ENCODE measurements around the gene HIP1. TPM values are rescaled to one million over a fixed set of nuclear protein-coding genes. Genes with fewer than 3 reads are reported as not detected.

Gene HIP1
- total and polyA plus RNA-seq, 3 experiments from 2014 or later: 6.1 to 7.4 (median 6.7) TPM

- Mint-ChIP-seq H3K4me3 (no peak overlapping the region), H3K36me3 (no peaks in the 10 kb centered on the region), H3K9me3 (no peaks in the 10 kb centered on the region), H3K27me3 (no peaks in the 10 kb centered on the region), H3K4me1 (no peaks in the 10 kb centered on the region), H3K27ac (peak overlapping the region in 1 of 8 donors; percentile 64)
- CTCF ChIA-PET: interaction anchor here (1.2 kb wide), 2 partner anchors 17 to 29 kb away, joined by 3 read pairs; partner anchors contain the start of gene HIP1
- Histone ChIP-seq H3K4me3 (ENCODE audit: low read length) (no peak overlapping the region), H3K27me3 (ENCODE audit: insufficient read depth, low read length, poor library complexity, severe bottlenecking) (no peaks in the 10 kb centered on the region), H3K9me3 (ENCODE audit: low read length) (no peaks in the 10 kb centered on the region), H3K27ac (ENCODE audit: low read depth, low read length) (no peak overlapping the region), H3K36me3 (ENCODE audit: insufficient read depth, low read length) (no peaks in the 10 kb centered on the region), H3K4me1 (ENCODE audit: insufficient read depth, low read length) (no peaks in the 10 kb centered on the region)
- no peak for DNase-seq
- POLR2A ChIA-PET: no interaction called here
Observed at GRCh38 chr7:75756206-75756990, 17.7 kb upstream of the HIP1 start.

GRCh38 chr7:75743455-75743859 lies 4.7 kb upstream of the HIP1 start:
- CTCF ChIA-PET: no interaction called here
- Histone ChIP-seq H3K4me1 (ENCODE audit: insufficient read depth, low read length) (no peaks in the 10 kb centered on the region), H3K4me3 (ENCODE audit: low read length) (no peak overlapping the region), H3K36me3 (ENCODE audit: insufficient read depth, low read length) (no peaks in the 10 kb centered on the region), H3K27me3 (ENCODE audit: insufficient read depth, low read length, poor library complexity, severe bottlenecking) (no peaks in the 10 kb centered on the region), H3K9me3 (ENCODE audit: low read length) (no peaks in the 10 kb centered on the region), H3K27ac (ENCODE audit: low read depth, low read length) (no peak overlapping the region)
- no peak for DNase-seq
- H3K4me1 Mint-ChIP-seq: peaks cover 7 to 11% (median 8%) of the 10 kb centered on the region in 3 donors
- no peaks in the 10 kb centered on the region for H3K27me3 Mint-ChIP-seq
- peak overlapping the region in 1 of 7 donors; percentile 22 for H3K4me3 Mint-ChIP-seq
- H3K36me3 Mint-ChIP-seq: peaks cover 0 to 2% (median 0%) of the 10 kb centered on the region in 3 donors
- H3K27ac Mint-ChIP-seq: peak overlapping the region in 2 of 8 donors; percentile 62 to 75
- POLR2A ChIA-PET: no interaction called here
- no peaks in the 10 kb centered on the region for H3K9me3 Mint-ChIP-seq

- POLR2A ChIA-PET: interaction anchor here (1.4 kb wide), 1 partner anchor 11 kb away, joined by 4 read pairs; no protein-coding TSS in a partner anchor
- no peaks in the 10 kb centered on the region for H3K9me3 Mint-ChIP-seq
- no peak for DNase-seq
- peaks cover 0 to 4% (median 0%) of the 10 kb centered on the region in 3 donors for H3K36me3 Mint-ChIP-seq
- Histone ChIP-seq H3K4me3 (ENCODE audit: low read length) (no peak overlapping the region), H3K27me3 (ENCODE audit: insufficient read depth, low read length, poor library complexity, severe bottlenecking) (no peaks in the 10 kb centered on the region), H3K36me3 (ENCODE audit: insufficient read depth, low read length) (no peaks in the 10 kb centered on the region), H3K4me1 (ENCODE audit: insufficient read depth, low read length) (peaks cover 9% of the 10 kb centered on the region), H3K9me3 (ENCODE audit: low read length) (no peaks in the 10 kb centered on the region), H3K27ac (ENCODE audit: low read depth, low read length) (no peak overlapping the region)
- H3K27me3 Mint-ChIP-seq: no peaks in the 10 kb centered on the region
- H3K4me1 Mint-ChIP-seq: peaks cover 18 to 28% (median 20%) of the 10 kb centered on the region in 3 donors
- H3K27ac Mint-ChIP-seq: peak overlapping the region in 3 of 8 donors; percentile 6 to 76 (median 61)
- CTCF ChIA-PET: interaction anchor here (1.0 to 1.6 kb wide), 5 partner anchors 9 to 24 kb away, joined by 3 to 4 read pairs (median 3); no protein-coding TSS in a partner anchor
- H3K4me3 Mint-ChIP-seq: peak overlapping the region in 4 of 7 donors; percentile 1 to 54 (median 27)
Observed at GRCh38 chr7:75740846-75741497, 2.2 kb upstream of the HIP1 start.

GRCh38 chr7:75739796-75740672 lies 1.3 kb upstream of the HIP1 start:
- CTCF ChIA-PET: interaction anchor here (0.9 to 1.8 kb wide), 7 partner anchors 12 to 34 kb away, joined by 3 to 9 read pairs (median 3); no protein-coding TSS in a partner anchor
- H3K36me3 ChIP-seq (ENCODE audit: insufficient read depth, low read length): no peaks in the 10 kb centered on the region
- H3K4me3 ChIP-seq (ENCODE audit: low read length): peak overlapping the region; percentile 88
- Mint-ChIP-seq H3K27ac (peak overlapping the region; percentile 79 to 100 (median 98)), H3K4me3 (peak overlapping the region; percentile 88 to 99 (median 96)), H3K9me3 (no peaks in the 10 kb centered on the region), H3K4me1 (peaks cover 18 to 29% (median 20%) of the 10 kb centered on the region in 3 donors), H3K36me3 (peaks cover 0 to 4% (median 0%) of the 10 kb centered on the region in 3 donors), H3K27me3 (no peaks in the 10 kb centered on the region)
- H3K4me1 ChIP-seq (ENCODE audit: insufficient read depth, low read length): peaks cover 9% of the 10 kb centered on the region
- H3K9me3 ChIP-seq (ENCODE audit: low read length): no peaks in the 10 kb centered on the region
- no peak for DNase-seq
- H3K27ac ChIP-seq (ENCODE audit: low read depth, low read length): peak overlapping the region; percentile 78
- POLR2A ChIA-PET: interaction anchor here (0.7 to 1.9 kb wide), 5 partner anchors 10 to 667 kb away, joined by 3 to 19 read pairs (median 7); partner anchors contain the start of gene RCC1L
- H3K27me3 ChIP-seq (ENCODE audit: insufficient read depth, low read length, poor library complexity, severe bottlenecking): no peaks in the 10 kb centered on the region

- Histone ChIP-seq H3K36me3 (ENCODE audit: insufficient read depth, low read length) (no peaks in the 10 kb centered on the region), H3K27me3 (ENCODE audit: insufficient read depth, low read length, poor library complexity, severe bottlenecking) (no peaks in the 10 kb centered on the region), H3K4me3 (ENCODE audit: low read length) (peak overlapping the region; percentile 89), H3K9me3 (ENCODE audit: low read length) (no peaks in the 10 kb centered on the region), H3K27ac (ENCODE audit: low read depth, low read length) (peak overlapping the region; percentile 78), H3K4me1 (ENCODE audit: insufficient read depth, low read length) (peaks cover 9% of the 10 kb centered on the region)
- peak; percentile 99 to 100 (median 100) for DNase-seq
- no peaks in the 10 kb centered on the region for H3K9me3 Mint-ChIP-seq
- peaks cover 18 to 35% (median 20%) of the 10 kb centered on the region in 3 donors for H3K4me1 Mint-ChIP-seq
- CTCF ChIA-PET: interaction anchor here (0.7 to 1.8 kb wide), 7 partner anchors 10 to 35 kb away, joined by 3 to 9 read pairs (median 3); no protein-coding TSS in a partner anchor
- H3K4me3 Mint-ChIP-seq: peak overlapping the region; percentile 89 to 99 (median 97)
- H3K27ac Mint-ChIP-seq: peak overlapping the region; percentile 79 to 100 (median 98)
- H3K27me3 Mint-ChIP-seq: no peaks in the 10 kb centered on the region
- POLR2A ChIA-PET: interaction anchor here (0.7 to 1.9 kb wide), 5 partner anchors 9 to 666 kb away, joined by 3 to 19 read pairs (median 7); partner anchors contain the start of gene RCC1L
- peaks cover 2 to 4% (median 3%) of the 10 kb centered on the region in 3 donors for H3K36me3 Mint-ChIP-seq
Observed at GRCh38 chr7:75738975-75739795, 444 bp upstream of the HIP1 start.

GRCh38 chr7:75737856-75738603 lies 711 bp downstream of the HIP1 start:
- peak in 2 of 5 donors; percentile 6 to 47 for DNase-seq
- CTCF ChIA-PET: interaction anchor here (1.4 kb wide), 1 partner anchor 10 kb away, joined by 3 read pairs; no protein-coding TSS in a partner anchor

More at GRCh38 chr7:75737856-75738603, 711 bp downstream of the HIP1 start:
- peak overlapping the region; percentile 87 to 99 (median 92) for H3K4me3 Mint-ChIP-seq
- H3K36me3 Mint-ChIP-seq: peaks cover 3 to 9% (median 6%) of the 10 kb centered on the region in 3 donors
- peak overlapping the region in 7 of 8 donors; percentile 67 to 90 (median 88) for H3K27ac Mint-ChIP-seq
- peaks cover 9% of the 10 kb centered on the region for H3K4me1 ChIP-seq (ENCODE audit: insufficient read depth, low read length)
- H3K9me3 ChIP-seq (ENCODE audit: low read length): no peaks in the 10 kb centered on the region
- no peaks in the 10 kb centered on the region for H3K27me3 Mint-ChIP-seq
- no peaks in the 10 kb centered on the region for H3K36me3 ChIP-seq (ENCODE audit: insufficient read depth, low read length)
- H3K4me1 Mint-ChIP-seq: peaks cover 18 to 35% (median 22%) of the 10 kb centered on the region in 3 donors
- POLR2A ChIA-PET: interaction anchor here (0.8 to 1.9 kb wide), 2 partner anchors 9 to 11 kb away, joined by 11 to 19 read pairs; no protein-coding TSS in a partner anchor
- peak overlapping the region; percentile 73 for H3K27ac ChIP-seq (ENCODE audit: low read depth, low read length)
- H3K4me3 ChIP-seq (ENCODE audit: low read length): peak overlapping the region; percentile 89
- no peaks in the 10 kb centered on the region for H3K27me3 ChIP-seq (ENCODE audit: insufficient read depth, low read length, poor library complexity, severe bottlenecking)
- H3K9me3 Mint-ChIP-seq: no peaks in the 10 kb centered on the region

Measured in CD8-positive, alpha-beta memory T cell (primary cell).